ENCODE data around the gene DACT1.

Gene DACT1

DNA sequence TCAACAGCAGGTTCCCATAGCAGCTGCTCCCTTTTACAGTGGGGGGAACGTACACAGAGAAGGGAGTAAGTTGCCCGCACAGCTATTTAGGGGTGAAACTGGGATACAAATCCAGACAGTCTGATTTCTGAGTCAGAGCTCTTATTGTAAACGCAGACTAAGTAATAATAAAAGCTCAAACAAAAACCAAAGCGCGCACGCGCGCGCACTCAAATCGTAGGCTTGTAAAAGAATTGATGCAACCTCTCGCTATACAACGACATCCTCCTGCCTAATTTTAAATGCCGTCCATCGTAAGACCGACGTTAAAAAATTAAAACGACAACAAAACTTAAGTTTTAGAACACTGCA, 747 bp upstream of the DACT1 start:
- peak; percentile 19 for DNase-seq

DNA sequence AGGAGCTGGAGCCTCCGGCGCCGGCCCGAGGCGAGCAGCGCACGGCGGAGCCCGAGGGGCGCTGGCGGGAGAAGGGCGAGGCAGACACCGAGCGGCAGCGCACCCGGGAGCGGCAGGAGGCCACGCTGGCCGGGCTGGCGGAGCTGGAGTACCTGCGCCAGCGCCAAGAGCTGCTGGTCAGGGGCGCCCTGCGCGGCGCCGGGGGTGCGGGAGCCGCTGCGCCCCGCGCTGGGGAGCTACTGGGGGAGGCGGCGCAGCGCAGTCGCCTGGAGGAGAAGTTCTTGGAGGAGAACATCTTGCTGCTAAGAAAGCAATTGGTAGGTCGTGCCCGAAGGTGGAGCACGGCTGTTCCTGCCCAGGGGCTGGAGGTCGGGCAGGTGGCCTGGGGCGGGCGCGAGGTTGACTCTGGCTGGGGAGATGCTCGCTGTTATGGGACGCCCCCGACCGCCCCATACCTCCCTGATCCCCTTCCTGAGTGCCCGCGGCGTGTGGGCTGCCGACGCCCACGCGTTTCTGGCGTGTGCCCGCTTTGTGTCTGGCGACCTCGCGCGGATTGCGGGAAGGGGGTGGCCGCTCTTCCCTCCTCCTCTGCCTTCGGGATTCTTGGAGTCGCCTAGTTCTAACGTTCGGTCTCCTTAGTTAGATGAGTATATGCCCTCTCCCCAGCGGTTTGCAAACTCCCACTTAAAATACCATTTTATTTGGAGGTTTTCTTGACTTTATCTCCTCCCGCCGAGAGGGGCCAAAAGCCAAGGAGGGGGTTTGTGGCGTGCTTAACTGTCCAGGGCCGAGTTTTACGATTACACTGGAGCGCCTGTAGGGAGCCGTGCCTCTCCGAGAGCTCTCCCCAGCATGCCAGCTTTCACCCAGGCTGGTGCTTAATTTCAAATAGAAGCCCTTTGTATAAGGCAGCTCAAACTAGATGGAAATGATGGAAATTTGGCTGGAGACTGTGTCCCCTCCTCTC, 752 bp downstream of the DACT1 start:
- DNase-seq = peak; percentile 8

DNA sequence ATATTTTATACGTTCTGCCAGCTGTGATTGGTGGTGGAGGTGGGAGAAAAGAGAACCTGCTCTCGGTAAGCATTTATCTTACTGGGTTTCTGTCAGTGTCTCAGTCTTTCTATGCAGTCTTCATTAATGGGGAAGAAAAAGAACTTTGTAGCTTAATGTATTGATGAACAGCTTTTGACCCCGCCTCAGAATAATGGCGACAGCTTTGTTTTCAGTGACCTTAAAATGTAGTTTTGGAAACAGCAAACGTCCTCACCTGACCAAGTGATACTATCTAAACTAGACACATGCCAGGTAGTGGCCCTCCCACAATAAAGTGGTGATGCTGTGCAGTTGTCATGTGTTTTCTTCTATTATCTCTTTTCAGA, 1.4 kb downstream of the DACT1 start:
- no peak for DNase-seq

DNA sequence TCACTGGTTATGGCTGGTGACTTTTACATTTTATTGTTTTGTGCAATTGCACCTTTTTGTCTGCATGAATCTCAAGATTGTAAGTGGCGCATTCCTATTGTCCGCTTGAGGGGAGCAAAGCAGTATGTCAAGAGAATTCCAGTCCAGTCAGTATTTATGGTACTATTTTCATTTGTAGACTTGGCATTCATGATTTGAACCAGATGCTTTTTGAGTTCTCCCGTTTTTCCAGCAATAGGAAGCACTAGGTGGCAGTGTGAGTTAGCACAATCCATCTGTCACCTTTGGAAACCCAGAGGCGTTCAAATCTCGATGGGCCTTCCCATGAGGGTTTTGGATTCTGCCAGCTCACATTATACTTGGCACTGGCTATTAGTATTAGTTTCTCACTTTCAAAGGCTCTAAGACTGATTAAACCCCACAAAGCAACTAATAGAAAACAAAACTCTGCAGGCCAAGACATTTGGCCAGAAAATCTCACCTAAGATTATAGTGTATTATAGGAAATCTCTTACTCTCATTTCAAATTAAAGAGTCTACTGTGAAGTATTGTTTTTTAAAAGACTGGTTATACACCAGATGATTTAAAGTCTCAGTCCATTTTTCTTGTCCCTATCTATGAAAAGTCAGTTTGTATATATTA, 2.2 kb downstream of the DACT1 start:
- DNase-seq = no peak

DNA sequence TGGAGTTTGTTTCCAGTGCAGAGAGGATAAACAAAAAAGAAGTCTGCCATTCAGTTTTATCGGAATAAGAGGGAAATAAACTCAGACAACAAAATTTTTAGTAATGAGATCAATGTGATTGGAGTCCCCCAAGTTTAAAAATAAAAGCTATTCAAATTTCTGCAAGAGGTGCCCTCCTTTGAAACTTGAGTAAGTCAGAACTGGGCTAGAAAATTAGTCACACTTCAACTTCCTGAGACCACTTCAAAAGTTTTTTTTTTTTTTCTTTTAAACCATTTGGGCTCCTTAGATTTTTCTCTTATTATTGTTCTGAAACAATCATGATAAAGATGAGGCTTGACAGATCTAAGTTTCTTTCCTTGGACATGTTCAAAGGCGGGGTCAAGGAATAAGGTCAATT, 3.2 kb downstream of the DACT1 start:
- DNase-seq = no peak

DNA sequence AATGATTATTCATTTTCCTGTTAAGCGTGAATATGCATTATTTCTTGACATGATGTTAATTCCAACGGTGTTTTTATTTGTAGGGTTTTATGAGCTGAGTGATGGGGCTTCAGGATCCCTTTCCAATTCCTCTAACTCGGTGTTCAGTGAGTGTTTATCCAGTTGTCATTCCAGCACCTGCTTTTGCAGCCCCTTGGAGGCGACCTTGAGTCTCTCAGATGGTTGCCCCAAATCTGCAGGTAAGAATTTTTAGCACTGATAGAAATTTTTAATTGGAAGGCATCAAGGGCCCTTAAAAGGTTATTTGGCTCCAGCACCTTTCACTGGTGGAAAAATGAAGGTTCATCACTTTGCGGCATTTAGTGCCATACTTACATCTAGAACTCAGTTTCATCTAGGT, 3.7 kb downstream of the DACT1 start:
- DNase-seq = no peak

DNA sequence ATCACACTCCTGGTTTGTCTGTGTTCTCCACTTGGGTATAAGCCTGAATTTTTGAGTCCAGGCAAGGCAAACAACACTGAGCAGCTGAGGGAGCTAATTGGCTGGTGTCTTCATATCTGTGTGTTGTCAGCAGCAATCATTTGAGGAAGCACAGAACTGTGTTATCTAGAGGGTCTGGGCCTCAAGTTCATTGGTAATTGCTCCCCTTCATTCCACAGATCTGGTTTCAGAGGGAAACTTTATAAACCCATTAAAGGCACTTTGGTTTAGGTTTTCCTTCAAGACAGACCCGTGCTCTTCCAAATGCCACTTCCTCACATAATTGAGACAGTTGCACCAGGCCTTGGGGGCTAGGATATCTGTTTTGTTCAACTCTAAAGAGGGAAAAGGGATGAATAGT, 5.6 kb downstream of the DACT1 start:
- no peak for DNase-seq

DNA sequence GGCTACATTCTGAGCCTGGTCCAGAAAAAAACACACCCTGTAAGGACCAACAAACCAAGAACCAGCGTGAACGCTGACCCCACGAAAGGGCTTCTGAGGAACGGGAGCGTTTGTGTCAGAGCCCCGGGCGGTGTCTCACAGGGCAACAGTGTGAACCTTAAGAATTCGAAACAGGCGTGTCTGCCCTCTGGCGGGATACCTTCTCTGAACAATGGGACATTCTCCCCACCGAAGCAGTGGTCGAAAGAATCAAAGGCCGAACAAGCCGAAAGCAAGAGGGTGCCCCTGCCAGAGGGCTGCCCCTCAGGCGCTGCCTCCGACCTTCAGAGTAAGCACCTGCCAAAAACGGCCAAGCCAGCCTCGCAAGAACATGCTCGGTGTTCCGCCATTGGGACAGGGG, 7.9 kb downstream of the DACT1 start:
- DNase-seq = no peak

DNA sequence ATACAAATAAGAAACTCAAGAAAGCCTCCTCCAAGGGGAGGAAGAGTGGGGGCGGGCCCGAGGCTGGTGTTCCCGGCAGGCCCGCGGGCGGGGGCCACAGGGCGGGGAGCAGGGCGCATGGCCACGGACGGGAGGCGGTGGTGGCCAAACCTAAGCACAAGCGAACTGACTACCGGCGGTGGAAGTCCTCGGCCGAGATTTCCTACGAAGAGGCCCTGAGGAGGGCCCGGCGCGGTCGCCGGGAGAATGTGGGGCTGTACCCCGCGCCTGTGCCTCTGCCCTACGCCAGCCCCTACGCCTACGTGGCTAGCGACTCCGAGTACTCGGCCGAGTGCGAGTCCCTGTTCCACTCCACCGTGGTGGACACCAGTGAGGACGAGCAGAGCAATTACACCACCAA, 8.7 kb downstream of the DACT1 start:
- no peak for DNase-seq

DNA sequence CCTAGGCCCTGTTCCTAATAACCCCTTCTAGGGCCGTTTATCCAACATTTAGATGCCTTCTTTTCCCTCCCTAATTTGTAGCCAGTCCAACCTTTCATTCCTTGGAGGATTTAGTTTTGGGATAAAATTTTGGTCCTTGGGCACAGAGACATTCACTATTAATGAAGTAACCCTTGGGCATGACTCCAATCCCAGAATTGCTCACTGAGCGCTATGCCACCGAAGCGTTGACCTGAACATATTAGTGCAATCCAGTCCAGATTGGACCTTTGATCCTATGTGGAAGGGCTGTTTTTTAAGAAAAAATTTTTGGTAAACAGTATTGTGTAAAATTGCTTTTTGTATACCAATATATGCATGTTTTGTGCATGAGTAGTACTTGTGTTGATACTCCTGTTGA, 10.0 kb downstream of the DACT1 start:
- DNase-seq = no peak

DNA sequence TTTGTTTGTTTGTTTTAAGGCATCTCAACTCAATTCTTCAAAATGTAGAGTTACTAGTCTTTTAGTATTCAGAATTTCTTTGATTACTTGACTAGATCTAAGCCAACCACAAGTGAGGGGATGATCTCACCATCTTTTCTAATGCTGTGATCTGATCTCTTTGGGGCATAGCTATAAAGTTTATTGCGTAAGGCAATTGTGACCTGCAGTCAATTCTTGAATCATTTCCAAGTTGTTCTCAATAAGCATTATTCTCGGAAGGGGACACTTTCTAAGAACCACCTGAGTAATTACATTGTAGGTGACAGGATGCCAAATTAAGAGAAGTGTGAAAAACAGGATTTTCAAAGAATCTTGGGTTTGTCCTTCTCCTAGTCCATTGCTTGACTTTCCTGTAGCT, 13.1 kb downstream of the DACT1 start:
- DNase-seq = no peak

DNA sequence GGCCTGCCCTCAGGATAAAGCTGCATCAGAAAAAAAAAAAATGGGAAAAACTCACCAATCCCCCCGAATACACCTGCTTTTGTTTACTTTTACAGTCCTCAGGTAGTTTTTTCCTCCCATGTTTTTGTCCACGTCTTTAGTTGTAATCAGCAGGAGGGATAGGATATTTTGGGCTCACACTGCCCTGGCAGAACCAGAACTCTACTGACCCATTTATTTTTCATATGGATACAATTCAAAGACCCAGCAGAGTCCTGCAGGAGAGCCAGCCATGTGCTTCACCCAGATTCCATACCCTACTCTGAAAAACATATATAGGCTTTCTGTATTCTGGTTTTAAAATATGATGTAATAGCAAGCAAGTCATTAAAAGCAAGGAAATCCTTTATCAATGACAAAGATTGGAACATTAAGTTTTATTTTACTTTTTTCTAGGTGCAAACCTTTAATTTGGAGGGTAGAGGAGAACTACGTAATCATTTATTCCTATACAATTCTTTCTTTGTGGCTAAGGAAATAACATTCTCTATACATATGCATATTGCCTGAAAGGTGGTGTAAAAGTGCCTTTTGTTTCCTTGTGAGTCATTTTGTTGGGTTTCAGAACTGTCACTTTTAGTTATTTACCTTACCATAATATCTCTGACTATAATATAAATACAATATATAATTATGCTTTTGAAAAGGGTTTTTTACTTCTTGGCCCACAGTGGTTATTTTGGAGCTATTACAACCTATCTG, 19.1 kb downstream of the DACT1 start:
- no peak for DNase-seq

DNA sequence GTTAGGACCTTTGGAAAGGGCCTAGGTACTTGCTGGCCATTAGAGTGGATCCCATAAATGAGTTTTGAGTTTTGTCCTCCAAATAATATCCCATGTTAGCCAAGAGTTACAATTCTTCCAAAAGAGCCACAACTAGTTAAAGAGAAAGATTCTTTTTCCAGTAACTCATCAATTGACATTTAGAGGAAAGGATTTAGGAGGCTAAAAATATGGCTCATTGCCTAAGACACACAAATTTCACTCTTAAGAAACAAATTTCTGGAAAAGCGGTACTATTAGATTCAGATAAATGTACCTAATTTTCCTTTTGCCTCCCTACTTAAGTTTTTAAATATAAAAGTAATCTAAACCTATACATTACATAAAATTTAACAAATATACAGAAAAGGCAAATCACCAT, 21.3 kb downstream of the DACT1 start:
- no peak for DNase-seq

DNA sequence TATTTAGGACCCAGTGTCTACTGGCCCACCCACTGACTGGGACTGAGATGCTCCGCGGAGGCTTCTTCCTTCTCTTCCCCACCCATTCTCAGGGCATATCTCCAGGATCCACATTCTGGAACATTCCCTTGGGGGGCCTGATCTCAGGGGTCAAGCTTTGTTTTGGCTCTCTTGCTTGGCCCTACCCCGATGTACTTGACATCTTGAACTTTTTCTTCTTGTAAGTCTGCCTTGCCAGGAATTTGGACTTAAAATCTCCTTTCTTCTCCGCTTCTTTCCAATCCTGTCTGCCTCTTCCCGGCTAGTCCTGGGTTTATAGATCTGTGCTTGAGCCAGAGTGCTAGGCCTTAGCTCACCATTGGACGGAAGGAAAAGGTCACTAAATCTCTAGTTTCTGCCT, 22.1 kb downstream of the DACT1 start:
- DNase-seq = no peak

DNA sequence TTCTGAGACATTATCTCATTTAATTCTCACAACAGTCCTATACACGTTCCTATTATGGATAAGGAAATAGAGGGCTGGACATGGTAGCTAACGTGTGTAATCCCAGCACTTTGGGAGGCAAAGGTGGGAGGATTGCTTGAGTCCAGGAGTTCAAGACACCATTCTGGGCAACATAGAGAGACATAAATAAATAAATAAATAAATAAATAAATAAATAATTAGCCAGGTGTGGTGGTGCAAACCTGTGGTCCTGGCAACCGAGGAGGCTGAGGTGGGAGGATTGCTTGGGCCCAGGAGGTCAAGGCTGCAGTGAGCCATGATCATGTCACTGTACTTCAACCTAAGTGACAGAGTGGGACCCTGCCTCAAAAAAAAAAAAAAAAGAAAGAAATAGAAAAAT, 22.6 kb downstream of the DACT1 start:
- no peak for DNase-seq

DNA sequence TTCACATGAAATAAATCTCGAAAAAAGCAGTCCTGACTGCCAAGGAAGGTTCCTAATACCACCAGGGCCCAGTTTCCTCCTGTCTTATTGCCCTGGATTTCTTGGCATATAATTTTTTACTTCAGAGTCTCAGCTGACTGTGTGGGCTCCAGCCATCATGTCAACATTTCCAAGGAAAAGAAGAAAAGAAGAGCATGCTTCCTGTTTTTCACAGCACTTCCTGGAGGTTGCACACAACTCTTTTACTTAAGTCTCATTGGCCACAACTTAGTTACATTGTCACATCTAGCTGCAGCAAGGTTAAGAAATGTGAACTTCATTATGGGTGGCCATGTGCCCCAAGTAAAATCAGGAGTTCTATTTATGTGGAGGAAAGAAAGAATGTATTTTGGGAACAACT, 24.3 kb downstream of the DACT1 start:
- DNase-seq = no peak

DNA sequence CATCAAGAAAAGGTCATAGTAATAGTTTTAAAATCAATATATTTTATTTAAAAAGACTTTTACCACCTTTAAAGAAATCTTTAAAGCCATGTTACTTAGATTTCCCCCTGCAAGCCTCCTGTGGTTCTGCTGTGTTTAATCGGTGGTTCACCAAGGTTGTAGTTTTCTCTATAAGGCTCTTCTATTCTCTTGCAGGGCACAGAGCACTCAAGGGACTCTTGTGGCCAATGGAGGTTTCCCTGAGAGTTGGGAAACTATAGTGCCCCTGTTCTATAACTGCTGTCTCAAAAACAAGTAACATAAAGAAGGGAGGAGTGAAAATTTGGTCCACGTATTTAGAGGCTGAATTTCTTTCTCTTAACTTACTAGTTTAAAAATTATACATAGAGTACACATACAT, 25.0 kb downstream of the DACT1 start:
- DNase-seq = no peak

DNA sequence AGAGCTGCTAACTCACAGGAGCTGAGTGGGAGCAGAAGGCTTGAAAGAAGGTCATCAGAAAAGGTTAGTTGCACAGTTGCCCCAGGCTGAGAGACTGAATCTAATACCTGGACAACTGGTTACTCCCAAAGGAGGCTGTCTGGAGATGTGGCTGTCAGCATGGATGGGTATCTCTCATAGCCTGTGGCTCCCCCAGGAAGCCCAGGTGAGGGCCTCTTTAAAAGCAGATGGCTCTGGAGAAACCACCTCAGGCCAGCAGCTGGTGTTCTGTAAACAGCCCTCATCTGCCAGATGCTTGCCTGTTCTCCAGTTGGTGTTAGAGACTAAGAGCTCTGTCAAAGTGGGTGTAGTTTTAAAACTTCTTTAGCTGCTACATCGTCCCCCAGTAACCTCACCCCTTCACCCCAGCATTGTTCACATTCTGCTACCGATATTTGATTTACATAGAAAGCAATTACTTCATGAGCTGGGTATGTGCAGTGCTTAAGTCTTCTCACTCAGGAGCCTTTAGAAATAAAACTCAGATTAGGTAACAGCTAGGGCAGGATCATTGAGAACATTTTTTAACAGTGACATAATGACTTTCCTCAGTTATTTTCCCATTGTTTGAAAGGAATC, 25.8 kb downstream of the DACT1 start:
- DNase-seq = no peak

DNA sequence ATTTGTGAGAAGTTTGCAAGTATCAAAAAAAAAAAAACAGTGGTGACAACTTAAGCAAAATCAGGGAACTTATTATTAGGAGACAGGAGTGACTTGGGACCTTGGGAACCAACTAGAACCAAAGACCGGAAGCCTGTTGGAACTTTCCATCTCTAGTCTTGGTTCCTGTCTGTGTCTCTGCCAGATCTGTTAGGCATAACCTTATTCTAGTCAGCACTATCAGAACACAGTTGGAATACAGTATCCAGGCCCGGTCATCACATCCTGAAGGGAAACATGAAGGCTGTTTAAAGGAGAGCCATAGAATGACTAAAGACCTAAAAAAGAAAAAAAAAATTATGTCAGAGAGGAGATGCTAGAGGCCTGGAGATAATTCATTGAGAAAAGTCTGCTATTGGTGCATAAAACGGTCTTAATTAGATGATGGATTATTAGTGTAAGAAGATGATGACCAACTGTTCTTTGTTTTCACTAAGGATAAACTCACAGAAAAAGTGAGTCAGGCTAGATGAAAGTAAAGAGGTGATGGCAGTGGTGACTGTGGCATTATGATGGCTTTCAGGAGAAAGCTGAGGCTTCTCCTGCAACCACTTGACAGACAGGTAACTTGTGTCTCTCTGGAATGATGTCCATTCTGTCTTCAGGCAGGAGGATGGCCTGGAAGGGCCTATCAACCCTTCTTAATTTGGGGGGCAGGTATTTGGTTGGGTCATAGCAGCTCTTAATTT, 28.2 kb downstream of the DACT1 start:
- no peak for DNase-seq

DNA sequence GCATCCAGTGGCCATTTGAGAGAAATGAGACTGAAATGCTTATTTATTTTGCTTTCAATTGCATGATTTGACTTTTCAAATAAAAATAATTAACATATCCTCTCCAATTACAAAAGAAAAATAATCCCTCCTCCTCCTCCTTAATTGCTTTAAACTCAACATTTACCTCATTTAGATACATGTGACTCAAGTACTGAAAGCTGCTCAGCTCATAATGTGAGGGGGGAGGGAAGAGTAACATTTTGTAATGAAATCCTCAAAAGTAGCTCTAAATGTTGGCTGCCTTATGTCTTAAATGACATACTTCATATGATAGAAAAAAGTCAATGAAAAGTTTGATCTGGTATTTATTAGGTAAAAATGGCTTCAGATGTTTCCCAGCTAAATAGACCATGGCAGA, 29.0 kb downstream of the DACT1 start:
- no peak for DNase-seq

DNA sequence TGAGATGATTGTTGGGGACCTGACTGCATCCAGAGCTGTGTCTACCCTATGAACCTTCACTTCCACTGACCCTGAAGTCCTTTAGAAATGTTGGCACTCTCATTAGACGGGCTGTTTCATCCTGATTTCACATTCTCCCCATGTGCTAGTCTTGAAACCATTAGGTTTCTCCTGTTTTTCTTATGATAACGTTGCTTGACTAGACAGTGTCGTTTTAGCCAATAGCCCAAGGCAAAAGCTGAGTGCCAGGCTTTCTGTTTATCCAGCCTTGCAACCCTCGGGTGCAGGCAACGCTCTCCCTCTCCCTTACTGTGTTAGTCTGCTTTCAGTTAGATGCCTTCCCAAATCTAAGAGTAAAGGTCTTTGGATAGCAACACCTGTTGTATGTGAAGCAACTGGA, 30.1 kb downstream of the DACT1 start:
- DNase-seq = no peak

DNA sequence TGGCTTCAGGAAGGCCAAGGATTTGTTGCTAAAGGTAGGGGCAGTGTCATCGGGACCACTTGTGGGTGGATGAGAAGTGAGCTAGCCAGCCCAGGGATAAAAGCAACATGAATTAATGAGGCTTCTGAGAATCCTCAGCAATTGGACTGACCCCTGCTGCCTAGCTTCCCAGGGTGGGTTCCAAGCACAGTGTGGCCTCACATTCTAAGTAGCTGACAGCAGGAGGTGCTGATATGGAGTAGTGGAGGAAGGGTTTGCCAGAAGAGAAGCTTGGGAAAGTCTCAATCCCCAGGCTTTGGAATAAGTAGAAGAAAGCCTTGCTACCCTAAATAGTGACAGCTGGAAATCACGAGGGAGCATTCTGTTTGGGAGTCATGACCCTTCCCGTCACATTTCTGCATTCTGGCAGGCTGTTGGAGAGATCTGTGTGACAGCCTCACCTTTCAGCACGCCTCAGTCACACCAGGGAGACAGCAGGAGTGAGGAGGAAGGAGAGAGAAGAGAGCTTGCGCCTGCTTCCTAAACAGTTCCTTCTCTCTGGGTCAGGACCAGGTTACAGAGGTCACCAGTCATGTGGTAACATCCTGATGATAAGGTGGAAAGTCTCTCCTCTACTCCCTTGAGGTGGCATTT, 31.2 kb downstream of the DACT1 start:
- DNase-seq = no peak
